ENCODE measurements around the gene NMRK2.

NMRK2 gene

DNA sequence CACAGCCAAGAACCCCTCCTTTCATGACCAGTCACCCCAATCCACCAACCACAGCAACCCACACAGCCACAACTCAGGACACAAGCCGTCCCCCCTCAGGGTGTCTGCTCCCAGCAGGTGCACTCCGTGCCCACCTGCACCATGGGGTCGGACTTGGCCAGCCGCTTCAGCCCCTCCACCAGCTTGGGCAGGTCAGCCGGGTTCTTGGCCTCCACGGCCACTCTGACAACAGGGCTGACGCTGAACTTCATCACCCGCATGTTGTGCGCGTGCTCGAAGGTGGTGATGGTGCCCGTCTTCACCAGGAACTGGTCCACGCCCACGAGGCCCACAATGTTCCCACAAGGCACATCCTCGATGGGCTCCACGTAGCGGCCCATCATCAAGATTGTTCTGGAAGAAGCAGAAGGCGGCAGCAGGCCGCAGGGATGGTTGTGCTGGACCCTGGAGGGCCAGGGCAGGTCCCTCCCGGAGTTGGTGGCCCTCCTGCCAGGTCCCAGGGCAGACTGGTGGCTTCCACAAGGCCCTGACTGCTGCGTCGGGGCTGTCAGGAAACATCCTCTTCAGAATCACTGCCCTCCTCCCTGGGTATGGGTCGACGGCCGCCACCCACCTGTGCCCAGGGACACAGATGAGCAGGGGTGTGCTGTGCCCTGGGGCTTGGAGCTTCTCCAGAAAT lies 46.9 kb downstream of the NMRK2 start:
- Histone ChIP-seq H3K9me3 (ENCODE audit: control insufficient read depth, insufficient read depth, low read length) (no peaks in the 10 kb centered on the region), H3F3A (ENCODE audit: control insufficient read depth, insufficient read depth) (peaks cover 79% of the 10 kb centered on the region), H3K36me3 (ENCODE audit: control insufficient read depth, low read length) (peaks cover 99% of the 10 kb centered on the region), H3K79me2 (ENCODE audit: control insufficient read depth, low read length) (peaks cover 85% of the 10 kb centered on the region), H3K4me2 (ENCODE audit: low read length) (no peak overlapping the region), H3K4me3 (ENCODE audit: low read length) (no peak overlapping the region), H3K27me3 (ENCODE audit: control insufficient read depth, low read length) (no peaks in the 10 kb centered on the region), H4K20me1 (ENCODE audit: control insufficient read depth, insufficient read depth, low read depth, low read length) (peaks cover 70% of the 10 kb centered on the region), H3K27ac (ENCODE audit: low read depth, low read length) (no peak overlapping the region), H3K4me1 (ENCODE audit: control insufficient read depth, low read length) (peaks cover 36% of the 10 kb centered on the region), H3K9me2 (replicated peaks; ENCODE audit: control insufficient read depth, low read length) (no peaks in the 10 kb centered on the region)
- TF ChIP-seq EZH2phosphoT487 (IDR thresholded peaks at IDR 0.05; ENCODE audit: borderline replicate concordance, low read length), result no peak
- no peak for TF ChIP-seq CTCF (IDR thresholded peaks at IDR 0.05; ENCODE audit: low read depth, low read length, poor library complexity, severe bottlenecking)

DNA sequence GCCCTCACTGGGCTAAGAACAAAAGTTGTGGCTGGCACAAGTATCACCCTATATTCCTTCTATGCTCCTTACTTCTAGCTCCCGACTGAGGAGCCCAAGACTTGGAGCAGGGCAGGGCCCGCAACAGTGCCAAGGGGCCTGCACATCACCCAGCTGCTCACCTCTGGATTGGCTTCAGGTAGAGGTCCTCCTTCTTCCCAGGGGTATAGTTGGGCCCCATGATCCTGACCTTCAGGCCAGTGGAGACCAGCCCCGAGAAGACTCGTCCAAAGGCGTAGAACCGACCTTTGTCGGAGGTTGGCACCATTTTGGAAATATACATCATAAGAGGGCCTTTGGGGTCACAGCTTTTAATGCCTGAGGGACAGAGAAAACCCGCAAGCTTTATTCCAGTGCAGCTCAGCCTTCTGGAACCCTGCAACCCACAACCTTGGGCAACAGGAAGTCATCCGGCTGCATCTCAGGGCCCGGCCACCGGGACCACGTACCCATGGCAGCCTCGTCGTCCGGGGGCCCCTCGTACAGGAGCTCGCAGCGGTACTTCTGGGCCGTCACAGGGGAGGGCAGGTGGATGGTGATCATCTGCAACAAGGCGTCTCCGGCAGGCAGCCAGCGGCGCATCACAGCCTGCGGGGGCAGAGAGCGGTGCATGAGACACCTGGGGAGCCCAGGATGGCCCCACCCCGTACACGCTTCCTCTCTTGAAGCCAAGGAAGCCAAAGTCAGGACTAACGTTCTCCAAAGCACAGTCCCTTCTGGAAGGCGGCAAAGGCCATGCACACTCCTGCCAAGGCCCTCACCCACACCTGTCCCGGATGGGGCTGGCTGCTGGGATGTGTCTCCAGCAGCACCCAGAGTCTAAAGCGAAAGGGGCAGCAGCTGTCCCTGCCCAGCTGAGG lies 47.7 kb downstream of the NMRK2 start:
- H3K9me3 ChIP-seq (ENCODE audit: control insufficient read depth, insufficient read depth, low read length), result no peaks in the 10 kb centered on the region
- H3K4me1 ChIP-seq (ENCODE audit: control insufficient read depth, low read length), result peaks cover 35% of the 10 kb centered on the region
- H3K27me3 ChIP-seq (ENCODE audit: control insufficient read depth, low read length), result no peaks in the 10 kb centered on the region
- H3K79me2 ChIP-seq (ENCODE audit: control insufficient read depth, low read length), result peaks cover 89% of the 10 kb centered on the region
- no peak for TF ChIP-seq EZH2phosphoT487 (IDR thresholded peaks at IDR 0.05; ENCODE audit: borderline replicate concordance, low read length)
- peaks cover 96% of the 10 kb centered on the region for H3K36me3 ChIP-seq (ENCODE audit: control insufficient read depth, low read length)
- H4K20me1 ChIP-seq (ENCODE audit: control insufficient read depth, insufficient read depth, low read depth, low read length), result peaks cover 72% of the 10 kb centered on the region
- H3F3A ChIP-seq (ENCODE audit: control insufficient read depth, insufficient read depth), result peaks cover 73% of the 10 kb centered on the region
- H3K4me3 ChIP-seq (ENCODE audit: low read length), result no peak overlapping the region
- no peak overlapping the region for H3K27ac ChIP-seq (ENCODE audit: low read depth, low read length)
- H3K4me2 ChIP-seq (ENCODE audit: low read length), result no peak overlapping the region
- H3K9me2 ChIP-seq (replicated peaks; ENCODE audit: control insufficient read depth, low read length), result no peaks in the 10 kb centered on the region

DNA sequence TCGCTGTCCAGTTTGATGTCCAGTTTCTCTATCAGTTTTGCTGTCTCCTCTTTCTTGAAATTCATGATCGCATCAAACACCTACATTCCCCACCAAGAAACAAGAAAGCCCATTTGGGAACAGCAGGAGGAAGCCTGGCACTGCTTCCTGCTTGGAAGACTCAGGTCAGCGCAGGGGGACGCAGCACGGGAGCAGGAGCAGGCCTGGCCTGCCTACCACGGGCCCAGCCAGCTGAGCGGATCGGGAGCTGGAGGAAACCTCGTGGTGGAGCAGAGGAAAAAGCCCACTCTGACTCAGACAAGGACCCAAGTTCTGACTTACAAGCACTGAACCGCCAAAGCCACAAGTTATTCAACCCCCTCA lies 48.5 kb downstream of the NMRK2 start:
- Histone ChIP-seq H4K20me1 (ENCODE audit: control insufficient read depth, insufficient read depth, low read depth, low read length) (peaks cover 72% of the 10 kb centered on the region), H3K4me2 (ENCODE audit: low read length) (no peak overlapping the region), H3K9me2 (replicated peaks; ENCODE audit: control insufficient read depth, low read length) (no peaks in the 10 kb centered on the region), H3F3A (ENCODE audit: control insufficient read depth, insufficient read depth) (peaks cover 71% of the 10 kb centered on the region), H3K4me1 (ENCODE audit: control insufficient read depth, low read length) (peaks cover 38% of the 10 kb centered on the region), H3K79me2 (ENCODE audit: control insufficient read depth, low read length) (peaks cover 86% of the 10 kb centered on the region), H3K4me3 (ENCODE audit: low read length) (no peak overlapping the region), H3K36me3 (ENCODE audit: control insufficient read depth, low read length) (peaks cover 88% of the 10 kb centered on the region), H3K27ac (ENCODE audit: low read depth, low read length) (no peak overlapping the region), H3K9me3 (ENCODE audit: control insufficient read depth, insufficient read depth, low read length) (no peaks in the 10 kb centered on the region), H3K27me3 (ENCODE audit: control insufficient read depth, low read length) (no peaks in the 10 kb centered on the region)
- TF ChIP-seq CTCF (IDR thresholded peaks at IDR 0.05; ENCODE audit: low read depth, low read length, poor library complexity, severe bottlenecking) (no peak), EZH2phosphoT487 (IDR thresholded peaks at IDR 0.05; ENCODE audit: borderline replicate concordance, low read length) (no peak)

Measured in DOHH2 (cell line).